Muscle of back (tissue), 13 donors: ENCODE data around the gene BAHD1. TPM values are rescaled to one million over a fixed set of nuclear protein-coding genes. Genes with fewer than 3 reads are reported as not detected.
A peak's percentile ranks its signal among the peaks of the same experiment; 100 is the strongest.

Experiments used
- DNase-seq, 3 donors: peaks; one replicate each; pipeline versions ENCODE4 v3.0.0 to v3.0.0-alpha.2; 2013
- long read RNA-seq, 9 donors: transcript quantifications; one replicate each; lab custom pipeline, GENCODE V29; 2026
- polyA plus RNA-seq, 10 donors: library from polyadenylated mRNA; unstranded; fragments of 120-200 nt; gene quantifications; one replicate each; pipeline ENCODE4 v1.2.1, GENCODE V29; 2013; ENCODE audit not compliant: insufficient read length in 10 of 10

BAHD1 gene
- 10 to 100 TPM; 15.9 to 22.7 (median 18.2) TPM for polyA plus RNA-seq
- long read RNA-seq, donor 1, partial matches to known transcripts: 0 of 1 reads
- long read RNA-seq, donor 1, other reads (novel, unspliced or antisense): 0 of 1 reads
- long read RNA-seq, donor 2, full-length matches to known transcripts: 1 of 1 reads
- long read RNA-seq, donor 2, partial matches to known transcripts: 0 of 1 reads
- long read RNA-seq, donor 2, other reads (novel, unspliced or antisense): 0 of 1 reads
- long read RNA-seq, donor 3: 0 reads
- long read RNA-seq, donor 4, full-length matches to known transcripts: 1 of 1 reads
- long read RNA-seq, donor 4, partial matches to known transcripts: 0 of 1 reads
- long read RNA-seq, donor 4, other reads (novel, unspliced or antisense): 0 of 1 reads
- long read RNA-seq, donor 5, partial matches to known transcripts: 7 of 7 reads
- long read RNA-seq, donor 5, other reads (novel, unspliced or antisense): 0 of 7 reads
- long read RNA-seq, donor 6, full-length matches to known transcripts: 1 of 11 reads
- long read RNA-seq, donor 6, partial matches to known transcripts: 10 of 11 reads
- long read RNA-seq, donor 6, other reads (novel, unspliced or antisense): 0 of 11 reads
- long read RNA-seq, donor 7: 0 reads
- long read RNA-seq, donor 8: 0 reads
- long read RNA-seq, donor 9, full-length matches to known transcripts: 1 of 1 reads
- long read RNA-seq, donor 9, partial matches to known transcripts: 0 of 1 reads
- long read RNA-seq, donor 9, other reads (novel, unspliced or antisense): 0 of 1 reads

DNA sequence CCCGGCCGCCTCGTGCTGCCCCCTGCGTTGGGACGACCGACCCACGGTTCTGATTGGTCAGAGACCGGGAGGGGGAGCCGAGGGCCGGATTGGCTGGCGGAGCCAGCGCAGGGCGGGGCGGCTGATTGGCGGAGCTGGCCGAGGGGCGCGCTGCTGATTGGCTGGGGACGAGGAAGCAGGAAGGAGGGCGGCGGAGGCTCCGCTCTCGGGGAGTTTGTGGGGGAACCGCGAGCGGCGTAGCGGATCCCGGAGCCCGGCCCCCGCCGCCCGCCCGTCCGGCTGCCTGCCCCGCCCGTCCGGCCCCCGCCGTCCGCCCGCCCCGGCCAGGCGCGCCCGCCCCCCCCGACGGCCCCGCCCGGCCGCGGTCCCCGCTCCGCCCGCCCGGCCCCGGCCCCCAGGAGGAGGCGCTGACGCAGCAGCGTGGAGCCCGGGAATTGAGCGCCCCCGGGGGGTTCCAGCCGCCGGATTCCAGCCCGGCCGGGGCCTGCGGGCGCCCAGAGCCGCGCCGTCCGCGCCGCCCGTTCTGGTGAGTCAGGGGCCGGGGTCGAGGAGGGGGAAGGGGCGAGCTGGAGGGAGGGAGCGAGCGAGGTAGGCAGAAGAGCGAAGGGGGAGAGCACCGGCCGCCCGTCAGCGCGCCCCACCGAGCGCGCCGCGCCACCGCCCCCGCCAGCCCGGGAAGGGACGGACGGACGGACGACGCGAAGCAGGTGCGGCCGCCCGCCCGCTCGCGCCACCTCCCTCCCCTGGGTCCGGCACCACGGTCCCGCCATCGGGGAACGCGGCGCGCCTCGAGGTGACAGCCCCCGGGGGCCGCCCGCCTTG is at the start of gene BAHD1:
TSS of gene BAHD1 (plus strand) at position 211 of the 822 bp plus-strand sequence. CDS start 17,512 bp downstream, outside the sequence.
- DNase-seq: peak; percentile 94 to 97 (median 96)

DNA sequence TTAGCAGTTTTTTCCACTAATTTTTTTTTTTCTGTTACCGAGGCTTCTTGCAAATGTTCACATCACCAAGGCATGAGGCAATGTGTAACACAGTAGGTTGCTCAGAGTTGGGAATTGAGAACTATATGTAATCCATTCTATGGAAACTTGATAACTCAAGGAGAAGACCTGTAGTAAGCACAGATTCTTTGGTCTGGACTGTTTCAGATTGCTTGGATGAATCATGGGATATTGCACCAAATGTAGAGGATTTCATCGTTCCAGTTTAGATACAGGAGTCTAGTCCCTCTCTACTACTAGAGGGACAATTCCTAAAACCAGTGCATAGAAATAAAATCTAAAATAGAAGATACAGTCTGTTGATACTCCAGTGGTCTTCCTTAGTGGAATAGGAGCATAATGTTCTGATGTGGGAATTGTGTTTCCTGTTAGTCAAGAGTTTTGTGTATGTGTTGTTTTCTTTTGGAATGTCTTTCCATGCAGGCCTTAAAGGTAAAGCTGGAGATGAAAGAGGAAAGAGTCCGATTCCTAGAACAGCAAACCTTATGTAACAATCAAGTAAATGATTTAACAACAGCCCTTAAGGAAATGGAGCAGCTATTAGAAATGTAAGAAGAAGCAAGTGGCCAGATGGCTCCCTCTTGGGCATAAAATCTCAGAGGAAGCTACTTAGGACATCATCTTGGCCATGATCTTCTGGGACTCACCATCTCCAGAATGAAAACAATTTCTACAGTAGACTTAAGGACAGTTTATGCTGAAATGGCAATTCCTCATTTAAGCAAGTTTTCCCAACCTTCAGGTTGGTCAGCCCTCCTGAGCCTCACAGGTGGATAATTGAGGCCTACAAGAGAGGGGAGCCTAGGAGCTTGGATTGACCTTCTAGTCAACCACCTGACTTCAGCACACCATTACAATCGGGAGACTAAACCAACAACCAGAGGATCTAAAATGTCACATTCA is 47.5 kb upstream of the BAHD1 start:
- DNase-seq: no peak

DNA sequence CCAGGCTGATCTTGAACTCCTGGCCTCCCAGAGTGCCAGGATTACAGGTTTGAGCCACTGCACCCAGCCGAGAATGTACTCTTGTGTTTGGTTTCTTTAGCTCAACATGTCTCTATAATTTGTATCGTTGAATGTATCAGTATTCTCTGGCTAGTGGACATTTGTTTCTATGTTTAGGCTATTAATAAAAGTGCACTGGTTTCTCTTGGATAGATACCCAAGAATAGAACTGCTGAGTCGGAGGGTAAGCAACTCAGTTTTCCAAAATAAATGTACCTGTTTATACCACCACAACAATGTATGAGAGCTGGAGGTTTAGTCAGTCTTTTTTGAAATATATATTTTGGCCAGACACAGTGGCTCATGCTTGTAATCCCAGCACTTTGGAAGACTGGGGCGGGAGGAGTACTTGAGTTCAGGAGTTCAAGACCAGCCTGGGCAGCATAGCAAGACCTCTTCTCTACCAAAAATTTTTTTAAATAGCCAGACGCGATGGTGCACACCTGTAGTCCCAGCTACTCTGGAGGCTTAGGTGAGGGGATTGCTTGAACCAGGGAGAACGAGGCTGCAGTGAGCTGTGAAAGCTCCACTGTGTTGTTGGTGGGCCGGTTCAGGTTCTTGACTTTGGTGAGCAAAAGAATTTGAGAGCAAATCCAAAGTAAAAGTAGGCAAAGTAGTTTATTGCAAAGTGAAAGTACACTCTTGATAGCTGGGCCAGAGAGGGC is 42.9 kb upstream of the BAHD1 start:
- DNase-seq: no peak

DNA sequence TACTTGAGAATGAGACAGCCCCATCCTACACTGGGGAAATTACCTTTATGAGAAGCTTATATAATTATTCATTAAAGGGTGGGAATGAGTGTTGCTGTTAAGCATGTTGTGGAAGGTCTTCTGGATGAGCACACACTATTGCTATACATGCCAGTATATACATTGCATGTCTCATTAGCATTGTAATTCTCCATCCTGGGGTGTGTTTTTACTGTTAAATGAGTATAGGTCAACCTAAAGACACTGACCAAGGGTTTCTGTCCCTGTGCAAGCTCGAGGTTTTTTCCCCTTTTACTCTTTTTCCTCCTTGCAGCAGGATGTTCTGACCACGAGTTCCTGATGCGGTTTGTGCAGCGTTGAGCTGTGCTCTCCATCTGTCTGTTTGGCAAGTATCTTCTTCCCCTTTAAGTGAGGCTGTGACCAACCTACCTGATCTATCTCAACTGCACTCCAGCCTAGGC is 42.3 kb upstream of the BAHD1 start:
- DNase-seq: peak in 1 of 3 donors; percentile 28

DNA sequence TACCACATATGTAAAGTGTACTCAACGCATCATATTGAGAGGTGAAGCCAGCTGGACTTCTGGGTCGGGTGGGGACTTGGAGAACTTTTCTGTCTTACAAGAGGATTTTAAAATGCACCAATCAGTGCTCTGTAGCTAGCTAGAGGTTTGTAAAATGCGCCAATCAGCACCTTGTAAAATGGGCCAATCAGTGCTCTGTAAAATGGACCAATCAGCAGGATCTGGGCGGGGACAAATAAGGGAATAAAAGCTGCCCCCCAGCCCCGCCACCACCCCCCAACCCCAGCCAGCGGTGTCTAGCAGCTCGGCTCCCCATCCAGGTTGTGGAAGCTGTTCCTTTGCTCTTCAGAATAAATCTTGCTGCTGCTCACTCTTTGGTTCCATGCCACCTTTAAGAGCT is 41.4 kb upstream of the BAHD1 start:
- DNase-seq: no peak

DNA sequence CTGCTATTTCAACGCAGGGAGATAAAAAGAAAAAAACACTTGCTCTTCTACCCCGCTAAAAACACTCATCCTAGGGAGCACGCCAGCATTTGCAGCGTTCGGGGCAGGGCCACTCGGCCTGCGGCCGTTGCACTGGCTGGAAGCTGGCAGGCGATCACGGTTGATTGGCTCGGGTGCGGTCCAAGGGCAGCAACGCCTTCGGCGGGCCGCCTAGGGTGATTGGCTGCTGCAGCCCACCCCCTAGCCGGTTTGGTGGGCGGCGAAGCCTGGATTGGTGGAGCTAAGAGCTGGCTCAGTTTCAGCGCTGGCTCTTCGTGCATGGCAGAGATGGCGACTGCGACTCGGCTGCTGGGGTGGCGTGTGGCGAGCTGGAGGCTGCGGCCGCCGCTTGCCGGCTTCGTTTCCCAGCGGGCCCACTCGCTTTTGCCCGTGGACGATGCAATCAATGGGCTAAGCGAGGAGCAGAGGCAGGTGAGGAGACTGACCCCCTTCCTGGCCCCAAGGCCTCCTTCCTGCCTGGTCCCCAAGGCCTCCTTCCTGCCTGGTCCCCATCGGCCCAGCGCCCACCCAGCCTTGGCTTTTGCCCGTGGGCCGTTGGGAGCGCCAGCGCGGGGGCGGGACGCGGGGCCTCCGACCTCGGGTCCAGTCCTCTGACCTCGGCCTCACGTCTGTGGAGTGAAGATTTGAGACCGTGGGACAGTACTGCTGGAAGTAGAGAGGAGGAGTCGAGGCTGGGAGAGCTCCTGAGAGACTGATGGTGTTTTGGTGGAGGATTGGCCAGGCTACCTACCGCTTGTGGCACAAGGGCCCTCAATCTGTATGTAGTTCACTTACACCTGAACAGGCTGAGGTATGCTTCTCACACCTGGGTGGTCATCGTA is 35.0 kb upstream of the BAHD1 start, which contains the start of gene IVD:
TSS of gene IVD (plus strand) at position 295 of the 881 bp plus-strand sequence. CDS start at position 328, 33 bp downstream.
- DNase-seq: peak; percentile 93 to 96 (median 94)

DNA sequence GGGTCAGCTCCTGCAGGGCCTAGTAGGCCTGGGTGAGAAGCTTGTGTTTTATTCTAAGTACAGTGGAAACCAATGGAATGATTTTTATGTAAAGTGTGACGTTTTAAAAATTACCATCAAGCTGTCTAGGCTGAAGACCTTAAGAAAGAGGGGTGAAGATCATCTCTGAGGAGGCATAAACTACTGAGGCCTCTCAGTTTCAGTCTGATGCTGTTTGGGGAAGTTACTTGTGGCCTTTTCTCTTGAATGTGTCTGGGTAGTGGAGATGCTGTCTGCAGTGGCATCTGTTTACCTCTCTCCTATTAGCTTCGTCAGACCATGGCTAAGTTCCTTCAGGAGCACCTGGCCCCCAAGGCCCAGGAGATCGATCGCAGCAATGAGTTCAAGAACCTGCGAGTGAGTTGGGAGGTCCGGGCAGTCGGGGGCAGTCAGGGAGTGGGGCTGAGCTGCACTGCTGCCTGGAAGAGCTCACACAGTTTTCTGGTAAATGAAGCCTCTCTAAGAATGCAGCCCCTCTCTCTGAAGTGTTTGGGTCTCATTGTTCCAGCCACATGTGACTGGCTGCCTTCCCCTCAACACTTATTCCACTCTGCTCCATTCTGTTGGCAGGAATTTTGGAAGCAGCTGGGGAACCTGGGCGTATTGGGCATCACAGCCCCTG is 33.3 kb upstream of the BAHD1 start:
- DNase-seq: no peak

DNA sequence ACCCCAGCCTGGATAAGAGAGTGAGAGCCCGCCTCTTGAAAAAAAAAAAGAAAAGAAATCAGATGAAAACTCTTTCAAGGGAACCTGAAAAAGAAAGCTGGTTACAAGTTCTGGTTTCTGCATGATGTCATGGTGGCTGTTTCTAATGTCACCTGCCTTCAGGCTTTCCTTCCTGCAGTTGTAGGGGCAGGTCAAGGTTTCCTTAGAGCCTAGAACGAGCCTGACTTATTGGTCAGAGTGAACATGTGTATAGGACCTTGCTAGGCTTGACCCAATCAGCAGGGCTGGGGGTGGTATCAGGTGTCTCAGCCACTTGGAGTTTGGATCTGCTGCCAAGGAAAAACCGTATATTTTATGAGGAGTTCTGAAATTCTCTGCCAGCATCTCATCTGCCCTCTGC is 31.4 kb upstream of the BAHD1 start:
- DNase-seq: no peak

DNA sequence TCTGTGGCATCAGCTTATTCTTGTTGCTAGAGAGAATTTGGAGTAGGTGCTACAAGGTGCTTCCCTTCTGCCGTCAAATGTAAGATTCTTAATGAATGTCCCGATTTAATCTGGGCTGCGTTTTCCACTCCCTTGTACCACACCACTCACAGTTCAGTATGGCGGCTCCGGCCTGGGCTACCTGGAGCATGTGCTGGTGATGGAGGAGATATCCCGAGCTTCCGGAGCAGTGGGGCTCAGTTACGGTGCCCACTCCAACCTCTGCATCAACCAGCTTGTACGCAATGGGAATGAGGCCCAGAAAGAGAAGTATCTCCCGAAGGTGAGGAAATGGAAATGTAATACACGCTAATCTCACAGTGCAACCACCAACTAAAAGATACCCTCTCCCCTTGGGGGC is 30.3 kb upstream of the BAHD1 start:
- no peak for DNase-seq

DNA sequence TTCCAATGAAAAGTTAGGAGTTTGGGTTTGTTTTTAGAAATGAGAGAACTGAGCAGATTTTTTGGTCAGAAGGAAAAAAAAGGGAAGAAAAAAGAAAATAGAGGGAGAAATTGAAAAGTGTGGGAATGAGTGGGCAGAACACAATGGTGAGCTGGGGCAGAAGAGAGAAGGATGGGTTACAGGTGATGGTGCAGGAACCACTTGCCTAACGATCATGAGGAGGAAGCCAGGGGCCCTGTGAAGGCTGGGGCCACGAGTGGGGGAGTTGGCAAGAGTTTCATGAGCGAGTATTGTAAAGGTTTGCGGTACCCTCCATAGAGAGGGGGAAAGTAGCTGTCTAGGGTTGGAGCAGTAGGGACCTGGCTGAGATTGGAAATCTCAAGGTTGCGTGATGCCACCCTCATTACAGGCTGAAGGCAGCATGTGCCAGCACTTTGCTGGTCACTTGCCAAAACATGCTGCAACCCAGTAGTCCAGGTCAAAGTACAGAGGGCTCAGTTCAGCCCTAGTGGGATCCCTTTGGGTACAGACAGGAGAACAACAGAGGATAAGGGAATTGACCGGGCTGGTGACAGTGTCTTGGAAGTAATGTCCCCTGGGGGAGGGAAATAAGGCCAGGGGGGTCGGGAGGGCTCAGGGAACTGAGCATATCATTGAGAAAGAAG is 28.5 kb upstream of the BAHD1 start:
- DNase-seq: no peak

DNA sequence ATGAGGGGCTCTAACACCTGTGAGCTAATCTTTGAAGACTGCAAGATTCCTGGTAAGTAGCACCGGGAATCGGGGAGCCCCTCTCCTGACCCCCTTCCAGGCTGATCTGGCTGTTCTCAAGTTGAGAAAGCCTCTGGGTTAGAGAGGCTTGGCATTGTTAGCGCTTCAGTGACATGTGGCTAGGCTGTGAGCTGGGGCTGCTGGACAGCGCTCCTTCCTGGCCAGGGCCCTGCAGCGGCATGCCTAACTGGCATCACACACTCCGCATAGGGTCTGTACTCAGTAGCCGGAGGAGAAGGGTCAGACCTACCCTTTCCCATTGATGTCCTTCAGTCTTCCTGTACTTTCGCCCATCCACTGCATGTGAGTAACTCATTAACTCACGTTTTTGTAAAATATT is 27.7 kb upstream of the BAHD1 start:
- no peak for DNase-seq

DNA sequence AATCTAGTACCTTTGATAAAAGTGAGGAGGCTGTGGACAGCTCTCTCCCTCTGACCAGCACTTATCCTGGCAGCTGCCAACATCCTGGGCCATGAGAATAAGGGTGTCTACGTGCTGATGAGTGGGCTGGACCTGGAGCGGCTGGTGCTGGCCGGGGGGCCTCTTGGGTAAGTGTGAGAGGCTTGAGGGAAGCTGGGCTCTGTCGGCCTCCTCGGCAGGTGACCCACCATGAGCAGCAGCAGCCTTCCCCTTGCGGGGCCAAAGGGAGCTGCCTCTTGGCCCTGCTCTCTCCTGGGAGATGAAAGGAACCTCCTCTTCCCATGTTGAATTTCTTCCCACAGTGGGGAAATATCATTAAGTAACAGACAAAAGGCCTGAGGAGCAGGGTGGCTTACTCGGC is 25.9 kb upstream of the BAHD1 start:
- no peak for DNase-seq

DNA sequence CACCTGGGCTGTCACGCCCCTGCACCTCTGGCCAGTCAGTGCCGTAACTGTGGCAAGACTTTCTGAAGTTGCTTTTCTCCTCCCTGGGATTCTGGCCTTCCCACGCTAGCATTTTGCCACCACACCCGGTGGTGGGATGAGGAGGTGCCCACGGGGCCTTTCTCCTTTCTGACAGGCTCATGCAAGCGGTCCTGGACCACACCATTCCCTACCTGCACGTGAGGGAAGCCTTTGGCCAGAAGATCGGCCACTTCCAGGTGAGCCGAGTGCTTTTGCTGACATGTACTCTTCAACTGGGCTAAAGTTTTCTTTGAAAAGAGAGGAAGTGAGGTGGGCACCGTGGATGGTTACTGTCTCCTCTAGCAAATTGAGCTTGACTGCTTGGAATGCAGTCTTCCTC is 25.5 kb upstream of the BAHD1 start:
- DNase-seq: no peak

DNA sequence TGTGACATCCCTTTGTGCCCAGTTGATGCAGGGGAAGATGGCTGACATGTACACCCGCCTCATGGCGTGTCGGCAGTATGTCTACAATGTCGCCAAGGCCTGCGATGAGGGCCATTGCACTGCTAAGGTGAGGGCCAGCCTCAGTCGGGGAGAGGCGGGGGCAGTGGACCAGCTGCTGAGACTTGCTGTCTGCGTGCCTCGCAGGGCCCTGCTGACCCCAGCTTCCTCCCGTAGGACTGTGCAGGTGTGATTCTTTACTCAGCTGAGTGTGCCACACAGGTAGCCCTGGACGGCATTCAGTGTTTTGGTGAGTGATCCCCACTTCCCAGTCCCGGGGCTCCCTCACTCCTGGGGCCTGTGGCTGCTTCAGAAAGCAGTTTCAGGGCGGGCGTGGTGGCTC is 24.7 kb upstream of the BAHD1 start:
- DNase-seq: no peak

DNA sequence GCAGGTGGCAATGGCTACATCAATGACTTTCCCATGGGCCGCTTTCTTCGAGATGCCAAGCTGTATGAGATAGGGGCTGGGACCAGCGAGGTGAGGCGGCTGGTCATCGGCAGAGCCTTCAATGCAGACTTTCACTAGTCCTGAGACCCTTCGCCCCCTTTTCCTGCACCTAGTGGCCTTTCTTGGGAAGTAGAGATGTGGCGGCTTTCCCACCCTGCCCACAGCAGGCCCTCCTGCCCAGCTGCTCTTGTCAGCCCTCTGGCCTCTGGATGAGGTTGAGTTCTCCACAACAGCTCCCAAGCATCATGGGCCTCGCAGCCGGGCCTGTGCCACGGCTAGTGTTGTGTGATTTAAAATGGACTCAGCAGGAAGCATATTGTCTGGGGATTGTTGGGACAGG is 22.6 kb upstream of the BAHD1 start:
- DNase-seq: no peak

DNA sequence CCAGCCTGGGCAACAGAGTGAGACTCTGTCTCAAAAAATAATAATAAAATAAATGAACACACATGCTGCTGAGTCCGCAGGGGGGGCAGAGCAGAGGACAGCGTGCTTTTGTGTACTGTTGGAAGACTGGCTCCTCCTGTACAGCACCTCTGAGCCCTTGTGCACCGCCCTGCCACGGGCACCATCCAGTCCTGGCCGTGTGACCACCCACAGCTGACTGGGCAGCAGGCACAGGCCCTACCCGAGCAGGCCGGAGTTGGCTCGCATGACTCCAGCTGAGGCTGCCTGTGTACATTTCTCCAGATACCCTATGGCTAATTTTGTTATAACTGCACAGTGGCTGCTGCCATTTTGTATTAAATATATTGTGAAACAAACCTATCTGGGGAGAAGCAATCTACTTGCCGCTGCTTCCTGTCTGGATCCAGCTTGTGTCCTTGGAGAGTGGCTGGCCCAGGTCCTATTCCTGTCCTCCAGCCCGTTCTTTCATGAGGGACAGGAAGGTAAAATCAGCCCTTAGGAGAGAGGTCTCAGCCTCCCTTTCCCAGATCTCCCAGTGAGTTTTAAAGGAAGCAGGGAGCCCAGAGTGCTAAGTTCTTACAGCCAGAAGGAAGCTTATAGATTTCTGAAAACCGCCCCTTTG is 20.6 kb upstream of the BAHD1 start:
- DNase-seq: no peak

DNA sequence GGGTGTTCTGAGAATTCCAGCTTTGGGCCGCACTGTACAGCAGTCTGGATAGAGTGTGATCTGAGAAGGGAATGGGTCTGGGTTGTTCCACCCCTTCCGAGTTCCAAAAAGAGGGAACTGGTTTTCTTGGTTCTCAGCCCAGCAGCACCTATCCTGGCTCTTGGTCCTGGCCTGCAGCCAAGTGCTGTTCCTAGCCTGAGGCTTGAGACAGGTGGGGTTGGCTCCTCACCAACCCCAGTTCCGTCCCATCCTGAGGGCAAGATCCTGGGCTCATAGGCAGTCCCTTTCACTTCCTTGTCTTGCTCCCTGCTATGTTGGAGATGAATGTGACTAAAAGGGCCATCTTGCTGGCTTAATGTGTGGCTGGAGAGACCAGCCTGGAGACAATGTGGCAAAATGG is 20.0 kb upstream of the BAHD1 start:
- no peak for DNase-seq
